HG02763 (cell line): Measurements from ENCODE around the gene MRPL38.

ENCODE experiments used
- ATAC-seq: cut with Tn5 transposase; IDR thresholded peaks from one replicate; pipeline ENCODE4 v1.9.1; 2021; ENCODE audit warnings: mild to moderate bottlenecking, moderate library complexity; ENCODE audit not compliant: unreplicated experiment

Gene MRPL38

GRCh38 chr17:75920045-75920560 lies 15.4 kb upstream of the MRPL38 start:
- ATAC-seq: no peak

GRCh38 chr17:75919611-75920010 lies 14.9 kb upstream of the MRPL38 start:
- no peak for ATAC-seq

GRCh38 chr17:75917917-75918445 lies 13.3 kb upstream of the MRPL38 start:
- no peak for ATAC-seq

- no peak for ATAC-seq
Measured at GRCh38 chr17:75917141-75917916, 12.6 kb upstream of the MRPL38 start.

GRCh38 chr17:75915268-75915667 lies 10.6 kb upstream of the MRPL38 start:
- no peak for ATAC-seq

GRCh38 chr17:75914643-75915267 lies 10.1 kb upstream of the MRPL38 start:
- ATAC-seq: no peak

- no peak for ATAC-seq
Measured at GRCh38 chr17:75913537-75914210, 9.0 kb upstream of the MRPL38 start.

GRCh38 chr17:75910699-75911098 lies 6.0 kb upstream of the MRPL38 start:
- ATAC-seq: no peak

- ATAC-seq: no peak
Measured at GRCh38 chr17:75909812-75910274, 5.2 kb upstream of the MRPL38 start.

GRCh38 chr17:75909051-75909811 lies 4.5 kb upstream of the MRPL38 start:
- ATAC-seq: no peak

- no peak for ATAC-seq
Measured at GRCh38 chr17:75908201-75908600, 3.5 kb upstream of the MRPL38 start.

GRCh38 chr17:75906143-75906884 lies 1.6 kb upstream of the MRPL38 start:
- no peak for ATAC-seq

- ATAC-seq: no peak
Measured at GRCh38 chr17:75902406-75902805, 2.3 kb downstream of the MRPL38 start.

- no peak for ATAC-seq
Measured at GRCh38 chr17:75901727-75902126, 3.0 kb downstream of the MRPL38 start.

GRCh38 chr17:75900691-75901533 lies 3.8 kb downstream of the MRPL38 start:
- no peak for ATAC-seq

GRCh38 chr17:75899767-75900468 lies 4.8 kb downstream of the MRPL38 start:
- no peak for ATAC-seq

- ATAC-seq: no peak
Measured at GRCh38 chr17:75899353-75899752, 5.3 kb downstream of the MRPL38 start.

- ATAC-seq: no peak
Measured at GRCh38 chr17:75898791-75899190, 5.9 kb downstream of the MRPL38 start.
